Measurements from ENCODE around the gene THAP8.

THAP8 gene

GRCh38 chr19:35992907-35993765 is 60.9 kb downstream of the THAP8 start:
- no peak for DNase-seq

GRCh38 chr19:35991731-35992450 is 62.2 kb downstream of the THAP8 start:
- DNase-seq = no peak

GRCh38 chr19:35990771-35991730 is 63.0 kb downstream of the THAP8 start:
- no peak for DNase-seq

GRCh38 chr19:35990156-35990555 is 63.9 kb downstream of the THAP8 start:
- no peak for DNase-seq

GRCh38 chr19:35988824-35989223 is 65.3 kb downstream of the THAP8 start:
- DNase-seq = no peak

GRCh38 chr19:35987571-35987896 is 66.6 kb downstream of the THAP8 start:
- DNase-seq = no peak

GRCh38 chr19:35986664-35987570 is 67.2 kb downstream of the THAP8 start:
- DNase-seq = no peak

- DNase-seq = no peak
These were observed 68.0 kb downstream of the THAP8 start for GRCh38 chr19:35986111-35986510.

Measured in EL (cell line).